Natural killer cell (primary cell): ENCODE measurements around the gene GARIN1A. TPM values are rescaled to one million over a fixed set of nuclear protein-coding genes. Genes with fewer than 3 reads are reported as not detected.

Source experiments
- ATAC-seq, 3 donors: fragments of 150-1000 bp in 2 of 3; fragments of 200-7000 bp in 1 of 3; cut with Tn5 transposase; 1 replicate in 1 of 3; 2 replicates in 2 of 3; pipeline ENCODE4 v1.10.0; 2021; ENCODE audit warnings: mild to moderate bottlenecking in 2 of 3, moderate library complexity in 2 of 3
- DNase-seq, 2 donors: peaks; one replicate each; pipeline versions ENCODE4 v3.0.0 to v3.0.0-alpha.2; 2013 to 2021; ENCODE audit warnings: mixed read lengths in 1 of 2
- H3K27ac ChIP-seq: one replicate; pipeline ENCODE4 v1.5.1; 2013; ENCODE audit warnings: mild to moderate bottlenecking, low read length
- H3K27me3 ChIP-seq: one replicate; pipeline ENCODE4 v1.6.1; 2013; ENCODE audit warnings: low read length; ENCODE audit not compliant: control insufficient read depth, insufficient read depth
- H3K36me3 ChIP-seq: one replicate; pipeline ENCODE4 v1.6.1; 2013; ENCODE audit warnings: low read length; ENCODE audit not compliant: control insufficient read depth, insufficient read depth
- H3K4me1 ChIP-seq: one replicate; pipeline ENCODE4 v1.6.1; 2013; ENCODE audit warnings: low read length; ENCODE audit not compliant: control insufficient read depth, insufficient read depth
- H3K4me3 ChIP-seq: one replicate; pipeline ENCODE4 v1.5.1; 2013; ENCODE audit warnings: low read length
- H3K9me3 ChIP-seq: one replicate; pipeline ENCODE4 v1.6.1; 2013; ENCODE audit warnings: low read length; ENCODE audit not compliant: control insufficient read depth, insufficient read depth
- H3K27ac Mint-ChIP-seq, 2 donors: one replicate each; pipeline ENCODE4 v1.8.0; 2022; ENCODE audit warnings: mild to moderate bottlenecking in 2 of 2, mixed read lengths in 2 of 2, moderate library complexity in 1 of 2
- H3K27me3 Mint-ChIP-seq, 2 donors: one replicate each; pipeline ENCODE4 v1.8.0; 2022; ENCODE audit warnings: low read depth in 2 of 2, mixed read lengths in 2 of 2
- H3K36me3 Mint-ChIP-seq: one replicate; pipeline ENCODE4 v1.8.0; 2022; ENCODE audit warnings: mixed read lengths
- H3K4me1 Mint-ChIP-seq, 2 donors: one replicate each; pipeline ENCODE4 v1.8.0; 2022; ENCODE audit warnings: mixed read lengths in 2 of 2
- H3K4me3 Mint-ChIP-seq: one replicate; pipeline ENCODE4 v1.8.0; 2022; ENCODE audit warnings: mild to moderate bottlenecking, moderate library complexity, mixed read lengths
- H3K9me3 Mint-ChIP-seq, 2 donors: one replicate each; pipeline ENCODE4 v1.8.0; 2022; ENCODE audit warnings: mixed read lengths in 2 of 2
- WGBS: methylation state at CpG from one replicate; pipeline ENCODE4 v1.1.7; 2013; ENCODE audit warnings: missing lambda C conversion rate; ENCODE audit not compliant: insufficient coverage; 5-methylcytosine and 5-hydroxymethylcytosine counted together
- intact Hi-C: fragments of 100-400 bp; cut with micrococcal nuclease; formaldehyde crosslinking; loops from one replicate; pipeline ENCODE4 v1.14.2; 2022
- total RNA-seq, 4 donors: library from RNA; stranded (reverse); fragments of 120-200 nt in 1 of 4; gene quantifications; one replicate each; pipeline versions ENCODE4 v1.2.3 to v1.2.4, GENCODE V29; 2013 to 2022
- TF ChIP-seq, protein P1 (sequence below): fragments of 200-600 bp; IDR thresholded peaks from one replicate; pipeline ENCODE4 v1.8.0; 2022; ENCODE audit warnings: antibody characterized with exemption

The GARIN1A gene
- total RNA-seq, 3 donors from 2014 or later (not counting 1 experiment from before 2014, with no cell fraction given) = 1.1 to 2.5 (median 1.1) TPM

DNA sequence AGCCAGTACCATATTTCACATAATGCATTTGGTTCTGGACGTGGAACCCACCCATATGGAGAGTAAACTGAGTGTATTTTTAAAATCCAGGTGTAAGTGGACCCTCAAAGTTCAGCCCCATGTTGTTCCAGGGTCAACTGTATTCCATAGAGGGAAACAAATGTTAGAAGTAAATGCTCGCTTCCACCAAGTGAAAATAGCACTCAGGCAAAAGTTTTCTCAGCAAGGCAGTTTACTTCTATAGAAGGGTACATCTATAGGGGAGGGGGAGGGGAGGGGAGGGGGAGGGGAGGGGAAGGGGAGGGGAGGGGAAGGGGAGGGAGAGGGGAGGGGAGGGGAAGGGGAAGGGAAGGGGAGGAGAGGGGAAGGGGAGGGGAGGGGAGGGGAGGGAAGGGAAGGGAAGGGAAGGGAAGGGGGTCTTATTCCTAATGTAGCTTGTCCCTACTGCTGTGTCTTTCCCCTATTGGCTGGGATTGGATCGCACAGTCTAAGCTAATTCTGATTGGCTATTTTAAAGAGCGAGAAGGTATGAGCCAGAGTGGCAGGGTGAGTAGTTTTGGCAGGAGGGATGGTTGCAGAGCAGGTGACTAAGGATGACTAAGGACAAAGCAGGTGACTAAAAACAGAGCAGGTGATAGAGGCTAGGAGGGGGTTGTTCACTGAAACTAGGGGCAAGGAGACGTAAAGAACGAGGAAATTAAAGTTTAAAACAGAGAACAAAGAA is 29.1 kb downstream of the GARIN1A start:
- H3K4me3 ChIP-seq = no peak overlapping the region
- Mint-ChIP-seq H3K27ac (no peak overlapping the region), H3K4me3 (no peak overlapping the region), H3K4me1 (peaks cover 7 to 8% of the 10 kb centered on the region in 2 donors), H3K36me3 (no peaks in the 10 kb centered on the region), H3K27me3 (peaks cover 57 to 69% of the 10 kb centered on the region in 2 donors), H3K9me3 (no peaks in the 10 kb centered on the region)
- H3K4me1 ChIP-seq = peaks cover 7% of the 10 kb centered on the region
- WGBS = 80% methylated on average over 6 of the region's 6 CpGs
- ATAC-seq (no peak), DNase-seq (no peak)
- TF ChIP-seq, protein P1, sequence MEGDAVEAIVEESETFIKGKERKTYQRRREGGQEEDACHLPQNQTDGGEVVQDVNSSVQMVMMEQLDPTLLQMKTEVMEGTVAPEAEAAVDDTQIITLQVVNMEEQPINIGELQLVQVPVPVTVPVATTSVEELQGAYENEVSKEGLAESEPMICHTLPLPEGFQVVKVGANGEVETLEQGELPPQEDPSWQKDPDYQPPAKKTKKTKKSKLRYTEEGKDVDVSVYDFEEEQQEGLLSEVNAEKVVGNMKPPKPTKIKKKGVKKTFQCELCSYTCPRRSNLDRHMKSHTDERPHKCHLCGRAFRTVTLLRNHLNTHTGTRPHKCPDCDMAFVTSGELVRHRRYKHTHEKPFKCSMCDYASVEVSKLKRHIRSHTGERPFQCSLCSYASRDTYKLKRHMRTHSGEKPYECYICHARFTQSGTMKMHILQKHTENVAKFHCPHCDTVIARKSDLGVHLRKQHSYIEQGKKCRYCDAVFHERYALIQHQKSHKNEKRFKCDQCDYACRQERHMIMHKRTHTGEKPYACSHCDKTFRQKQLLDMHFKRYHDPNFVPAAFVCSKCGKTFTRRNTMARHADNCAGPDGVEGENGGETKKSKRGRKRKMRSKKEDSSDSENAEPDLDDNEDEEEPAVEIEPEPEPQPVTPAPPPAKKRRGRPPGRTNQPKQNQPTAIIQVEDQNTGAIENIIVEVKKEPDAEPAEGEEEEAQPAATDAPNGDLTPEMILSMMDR = no peak
- H3K27ac ChIP-seq = no peak overlapping the region
- H3K9me3 ChIP-seq = no peaks in the 10 kb centered on the region
- no peaks in the 10 kb centered on the region for H3K36me3 ChIP-seq
- H3K27me3 ChIP-seq = peaks cover 35% of the 10 kb centered on the region
- intact Hi-C loops = no loop called here

DNA sequence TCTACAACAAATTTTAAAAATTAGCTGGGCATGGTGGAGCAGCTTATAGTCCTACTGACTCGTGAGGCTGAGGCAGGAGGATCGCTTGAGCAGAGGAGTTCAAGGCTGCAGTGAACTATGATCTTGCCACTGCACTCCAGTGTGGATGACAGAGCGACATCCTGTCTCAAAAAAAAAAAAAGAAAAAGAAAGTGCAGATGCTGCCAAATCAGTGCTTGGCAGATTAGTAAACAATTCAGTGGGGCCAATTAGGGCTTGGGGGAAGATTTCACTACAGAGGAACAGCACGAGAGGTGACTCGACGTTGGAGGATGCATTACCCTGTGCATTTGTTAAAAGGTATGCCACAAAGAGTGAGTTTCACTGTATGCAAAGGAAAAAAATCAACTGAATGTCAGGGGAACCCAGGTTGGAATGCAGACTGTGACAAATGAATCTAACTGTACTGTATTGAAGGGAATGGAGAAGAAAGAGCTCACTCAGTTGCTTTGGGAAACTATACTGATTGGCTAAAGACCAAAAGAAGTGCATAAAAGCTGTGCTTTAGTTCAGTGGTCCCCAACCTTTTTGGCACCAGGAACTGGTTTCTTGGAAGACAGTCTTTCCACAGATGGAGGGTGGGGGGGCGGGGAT is 31.6 kb downstream of the GARIN1A start:
- no peaks in the 10 kb centered on the region for H3K9me3 ChIP-seq
- no peaks in the 10 kb centered on the region for H3K4me1 ChIP-seq
- no peak overlapping the region for H3K27ac ChIP-seq
- H3K4me3 Mint-ChIP-seq = no peak overlapping the region
- ATAC-seq (no peak), DNase-seq (no peak)
- TF ChIP-seq, protein P1 = no peak
- no peaks in the 10 kb centered on the region for H3K9me3 Mint-ChIP-seq
- no peak overlapping the region for H3K27ac Mint-ChIP-seq
- peaks cover 33 to 51% of the 10 kb centered on the region in 2 donors for H3K27me3 Mint-ChIP-seq
- H3K36me3 ChIP-seq = no peaks in the 10 kb centered on the region
- intact Hi-C loops = no loop called here
- H3K36me3 Mint-ChIP-seq = no peaks in the 10 kb centered on the region
- no peak overlapping the region for H3K4me3 ChIP-seq
- no peaks in the 10 kb centered on the region for H3K4me1 Mint-ChIP-seq
- WGBS = 90% methylated on average over 6 of the region's 7 CpGs
- peaks cover 17% of the 10 kb centered on the region for H3K27me3 ChIP-seq

DNA sequence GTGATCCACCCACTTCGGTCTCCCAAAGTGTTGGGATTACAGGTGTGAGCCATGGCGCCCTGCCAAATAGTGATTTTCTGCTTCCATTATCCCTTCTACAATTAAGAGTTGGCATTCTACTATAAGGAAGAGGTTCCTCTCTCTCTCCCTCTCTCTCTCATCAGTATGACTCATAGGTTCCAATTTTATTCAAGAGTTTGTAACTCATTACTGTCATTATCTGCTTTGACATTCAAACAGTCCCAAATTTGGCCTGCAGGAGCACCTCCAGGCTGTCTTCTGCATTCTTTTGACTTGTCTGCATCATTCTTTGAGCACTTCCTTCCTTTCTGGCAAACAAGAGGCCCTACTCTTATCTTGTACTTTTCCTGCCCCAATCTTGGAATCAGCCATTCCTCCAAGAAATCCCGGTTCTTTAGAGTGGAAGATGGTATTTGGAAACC is 33.8 kb downstream of the GARIN1A start:
- Mint-ChIP-seq H3K27me3 (peaks cover 18 to 44% of the 10 kb centered on the region in 2 donors), H3K27ac (no peak overlapping the region), H3K36me3 (no peaks in the 10 kb centered on the region), H3K9me3 (no peaks in the 10 kb centered on the region), H3K4me3 (no peak overlapping the region), H3K4me1 (no peaks in the 10 kb centered on the region)
- DNase-seq (no peak), ATAC-seq (no peak)
- 100% methylated on average over 2 of the region's 3 CpGs for WGBS
- TF ChIP-seq, protein P1 = no peak
- Histone ChIP-seq H3K4me3 (no peak overlapping the region), H3K4me1 (no peaks in the 10 kb centered on the region), H3K9me3 (no peaks in the 10 kb centered on the region), H3K36me3 (no peaks in the 10 kb centered on the region), H3K27me3 (no peaks in the 10 kb centered on the region), H3K27ac (no peak overlapping the region)
- intact Hi-C loops = no loop called here
